IMR-90 (cell line): ENCODE data around the gene KCTD4.

Source experiments
- BHLHE40 ChIP-seq: fragments of 150-350 bp; IDR thresholded peaks from 2 replicates; pipeline ENCODE4 v1.6.1; 2016; ENCODE audit warnings: mild to moderate bottlenecking, low read depth, low read length
- CEBPB ChIP-seq: IDR thresholded peaks from 2 replicates; pipeline ENCODE4 v1.6.1; 2012; ENCODE audit warnings: low read depth, low read length, improper control_type of control experiment
- CHD1 ChIP-seq: IDR thresholded peaks from 2 replicates; pipeline ENCODE4 v1.6.1; 2012; ENCODE audit warnings: low read depth, low read length, improper control_type of control experiment
- MAFK ChIP-seq: IDR thresholded peaks from 2 replicates; pipeline ENCODE4 v1.6.1; 2012; ENCODE audit warnings: low read depth, low read length, improper control_type of control experiment
- MAZ ChIP-seq: IDR thresholded peaks from 2 replicates; pipeline ENCODE4 v1.6.1; 2012; ENCODE audit warnings: low read depth, mild to moderate bottlenecking, low read length, improper control_type of control experiment, moderate library complexity, borderline replicate concordance
- POLR2A ChIP-seq: IDR thresholded peaks from 2 replicates; pipeline ENCODE4 v1.6.1; 2012; ENCODE audit warnings: mild to moderate bottlenecking, low read depth, low read length
- RAD21 ChIP-seq: IDR thresholded peaks from 2 replicates; pipeline ENCODE4 v1.6.1; 2012; ENCODE audit warnings: low read length, improper control_type of control experiment
- RFX5 ChIP-seq: IDR thresholded peaks from 2 replicates; pipeline ENCODE4 v1.8.0; 2012; ENCODE audit warnings: low read depth, mild to moderate bottlenecking, low read length, moderate library complexity
- SMC3 ChIP-seq: fragments of 150-350 bp; IDR thresholded peaks from 2 replicates; pipeline ENCODE4 v1.6.1; 2016; ENCODE audit warnings: low read depth, mild to moderate bottlenecking, antibody characterized with exemption, low read length, moderate library complexity
- TF ChIP-seq, protein P1 (sequence below): fragments of 150-350 bp; IDR thresholded peaks from 2 replicates; pipeline ENCODE4 v1.6.1; 2016; ENCODE audit warnings: low read depth, mild to moderate bottlenecking, low read length, moderate library complexity, borderline replicate concordance
- TF ChIP-seq, protein P2 (sequence below): conservative IDR thresholded peaks from 2 replicates; pipeline ENCODE4 v1.5.1; 2012; ENCODE audit warnings: mild to moderate bottlenecking, low read depth, low read length, improper control_type of control experiment

DNA sequence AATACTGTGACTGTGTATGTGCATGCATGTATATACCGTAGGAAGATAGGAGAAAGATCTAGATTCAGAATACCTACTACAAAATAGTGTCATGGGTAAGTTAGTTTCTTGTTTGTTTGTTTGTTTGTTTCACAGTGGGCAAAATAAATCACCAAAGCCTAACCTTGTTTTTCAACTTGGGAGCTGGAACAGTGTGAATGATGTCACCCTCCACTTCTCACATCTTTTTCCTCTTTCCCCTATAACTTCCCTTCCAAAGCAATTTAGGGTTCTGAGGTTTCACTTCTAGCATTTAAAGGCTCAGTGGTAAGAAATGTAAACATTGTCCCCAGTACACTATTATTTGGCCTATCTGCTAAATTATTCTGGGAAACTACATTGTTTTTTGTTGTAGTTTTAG lies 5.4 kb downstream of the KCTD4 start:
- TF ChIP-seq CEBPB (no peak), CHD1 (no peak), POLR2A (no peak), RFX5 (no peak), MAFK (no peak), RAD21 (no peak), SMC3 (no peak), MAZ (no peak), BHLHE40 (no peak)
- TF ChIP-seq, protein P1, sequence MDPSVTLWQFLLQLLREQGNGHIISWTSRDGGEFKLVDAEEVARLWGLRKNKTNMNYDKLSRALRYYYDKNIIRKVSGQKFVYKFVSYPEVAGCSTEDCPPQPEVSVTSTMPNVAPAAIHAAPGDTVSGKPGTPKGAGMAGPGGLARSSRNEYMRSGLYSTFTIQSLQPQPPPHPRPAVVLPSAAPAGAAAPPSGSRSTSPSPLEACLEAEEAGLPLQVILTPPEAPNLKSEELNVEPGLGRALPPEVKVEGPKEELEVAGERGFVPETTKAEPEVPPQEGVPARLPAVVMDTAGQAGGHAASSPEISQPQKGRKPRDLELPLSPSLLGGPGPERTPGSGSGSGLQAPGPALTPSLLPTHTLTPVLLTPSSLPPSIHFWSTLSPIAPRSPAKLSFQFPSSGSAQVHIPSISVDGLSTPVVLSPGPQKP, result no peak
- TF ChIP-seq, protein P2, sequence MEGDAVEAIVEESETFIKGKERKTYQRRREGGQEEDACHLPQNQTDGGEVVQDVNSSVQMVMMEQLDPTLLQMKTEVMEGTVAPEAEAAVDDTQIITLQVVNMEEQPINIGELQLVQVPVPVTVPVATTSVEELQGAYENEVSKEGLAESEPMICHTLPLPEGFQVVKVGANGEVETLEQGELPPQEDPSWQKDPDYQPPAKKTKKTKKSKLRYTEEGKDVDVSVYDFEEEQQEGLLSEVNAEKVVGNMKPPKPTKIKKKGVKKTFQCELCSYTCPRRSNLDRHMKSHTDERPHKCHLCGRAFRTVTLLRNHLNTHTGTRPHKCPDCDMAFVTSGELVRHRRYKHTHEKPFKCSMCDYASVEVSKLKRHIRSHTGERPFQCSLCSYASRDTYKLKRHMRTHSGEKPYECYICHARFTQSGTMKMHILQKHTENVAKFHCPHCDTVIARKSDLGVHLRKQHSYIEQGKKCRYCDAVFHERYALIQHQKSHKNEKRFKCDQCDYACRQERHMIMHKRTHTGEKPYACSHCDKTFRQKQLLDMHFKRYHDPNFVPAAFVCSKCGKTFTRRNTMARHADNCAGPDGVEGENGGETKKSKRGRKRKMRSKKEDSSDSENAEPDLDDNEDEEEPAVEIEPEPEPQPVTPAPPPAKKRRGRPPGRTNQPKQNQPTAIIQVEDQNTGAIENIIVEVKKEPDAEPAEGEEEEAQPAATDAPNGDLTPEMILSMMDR, result no peak
